ENCODE data around the gene CRIP2. TPM values are rescaled to one million over a fixed set of nuclear protein-coding genes. Genes with fewer than 3 reads are reported as not detected.

CRIP2 gene
- total and polyA plus RNA-seq, 9 of the 15 experiments (the other 6 are each of a cell fraction or from before 2014, with no cell fraction given): 0.18 to 2.0 (median 0.69) TPM; not detected in 1

GRCh38 chr14:105476831-105477659, 2.4 kb downstream of the CRIP2 start (continued):
- TF ChIP-seq ZNF395 (CRISPR knock-in tag; IDR thresholded peaks at IDR 0.05): no peak
- no peak for TF ChIP-seq NCOA4 (IDR thresholded peaks at IDR 0.05; ENCODE audit: partially characterized antibody)

GRCh38 chr14:105477660-105478397, 3.2 kb downstream of the CRIP2 start:
- no peak overlapping the region for H3K4me3 ChIP-seq
- no peaks in the 10 kb centered on the region for H3K79me2 ChIP-seq (ENCODE audit: control insufficient read depth, insufficient read depth, low read length)
- ATAC-seq: no peak
- H3K27me3 ChIP-seq (ENCODE audit: control insufficient read depth in 2 of 2, insufficient read depth in 2 of 2, low read length in 2 of 2): peaks cover 0 to 7% of the 10 kb centered on the region in 2 experiments; a peak in 1 of 5 replicates
- 7% methylated on average over 13 of the region's 56 CpGs for WGBS (ENCODE audit: insufficient coverage, low coverage, missing lambda C conversion rate)
- in situ Hi-C loops (cut with MboI): no loop called here
- H4K20me1 ChIP-seq (replicated peaks; ENCODE audit: control insufficient read depth, insufficient read depth, low read length): no peaks in the 10 kb centered on the region; the same call in 1 of the 2 replicates
- ChIA-PET CTCF (ENCODE audit: low intra/inter-chr PET ratio) (no interaction called here), POLR2A (interaction anchor here (0.5 kb wide), 1 partner anchor 29 kb away, joined by 4 read pairs; no protein-coding TSS in a partner anchor)
- no peak overlapping the region for H3K9ac ChIP-seq (ENCODE audit: insufficient read depth in 1 of 2, low read depth in 2 of 2, low read length in 2 of 2)
- TF ChIP-seq ZNF124 (CRISPR knock-in tag; IDR thresholded peaks at IDR 0.05): no peak
- 0 out of 2 replicates have a peak, but pooled peaks have one; percentile 17 for TF ChIP-seq VEZF1 (CRISPR knock-in tag; IDR thresholded peaks at IDR 0.05)
- TF ChIP-seq EGR1 (conservative IDR thresholded peaks at IDR 0.05): 0 out of 2 replicates have a peak, but pooled peaks have one; percentile 6
- TF ChIP-seq E2F6 (IDR thresholded peaks at IDR 0.05; ENCODE audit: borderline replicate concordance in 1 of 2, extremely low read depth in 1 of 2, insufficient read depth in 1 of 2, insufficient read length in 1 of 2, low read depth in 1 of 2, low read length in 1 of 2, poor library complexity in 1 of 2, severe bottlenecking in 1 of 2): peak in 1 of 2 experiments; percentile 39
- 0 out of 2 replicates have a peak, but pooled peaks have one; percentile 39 for TF ChIP-seq ZBTB7A (IDR thresholded peaks at IDR 0.05; ENCODE audit: borderline replicate concordance, control insufficient read depth, low read depth, low read length)
- no peaks in the 10 kb centered on the region for H3K9me3 ChIP-seq (replicated peaks; ENCODE audit: control insufficient read depth, insufficient read depth, low read depth, low read length)
- peak; percentile 35 to 73 (median 62) for DNase-seq (ENCODE audit: extremely low read depth in 1 of 4, low spot score in 3 of 4)
- no peak overlapping the region for H3K27ac ChIP-seq (ENCODE audit: extremely low read depth, low read depth, low read length)
- BruUV-seq (replicated peaks): no TSS peak
- H3K9me1 ChIP-seq (ENCODE audit: control insufficient read depth, insufficient read depth, low read length): no peaks in the 10 kb centered on the region
- H3K4me1 ChIP-seq (replicated peaks in 1 of 2; ENCODE audit: control insufficient read depth in 2 of 2, insufficient read depth in 2 of 2, low read length in 2 of 2): peaks cover 5 to 94% of the 10 kb centered on the region in 2 experiments
- FAIRE-seq: no peak
- intact Hi-C loops (cut with micrococcal nuclease): loop anchor here (10.0 kb wide), 1 partner anchor 47 kb away; the partner anchor contains the start of gene TMEM121
- no peaks in the 10 kb centered on the region for H3K36me3 ChIP-seq (ENCODE audit: control insufficient read depth, insufficient read depth, low read length)
- H3K4me2 ChIP-seq (ENCODE audit: insufficient read depth, low read length): no peak overlapping the region
- H2AFZ ChIP-seq (ENCODE audit: low read depth, low read length): no peak overlapping the region
